ELF-1 (cell line): ENCODE data around the gene TLE5.

Source experiments
- DNase-seq: peaks from one replicate; pipeline ENCODE4 v3.0.0-alpha.2; 2016; ENCODE audit warnings: low read depth, low spot score

The TLE5 gene

GRCh38 chr19:3062165-3063105, at the start of gene TLE5:
Gene TLE5 (minus strand): TSS chr19:3062495. CDS start chr19:3062200, 295 bp downstream.
- no peak for DNase-seq

- DNase-seq, result no peak
These were observed 49.4 kb upstream of the TLE5 start for GRCh38 chr19:3111586-3112247.

- DNase-seq, result no peak
These were observed 48.0 kb upstream of the TLE5 start for GRCh38 chr19:3110126-3110825.

- DNase-seq, result no peak
These were observed 47.2 kb upstream of the TLE5 start for GRCh38 chr19:3109491-3109890.

- DNase-seq, result peak; percentile 83
These were observed 46.5 kb upstream of the TLE5 start for GRCh38 chr19:3108775-3109174.

GRCh38 chr19:3107658-3108057, 45.4 kb upstream of the TLE5 start:
- DNase-seq, result no peak

- no peak for DNase-seq
These were observed 44.3 kb upstream of the TLE5 start for GRCh38 chr19:3106509-3107141.

- DNase-seq, result no peak
These were observed 43.6 kb upstream of the TLE5 start for GRCh38 chr19:3105641-3106508.

- no peak for DNase-seq
These were observed 42.4 kb upstream of the TLE5 start for GRCh38 chr19:3104708-3104983.

- no peak for DNase-seq
These were observed 40.2 kb upstream of the TLE5 start for GRCh38 chr19:3102239-3103140.

GRCh38 chr19:3100747-3101730, 38.7 kb upstream of the TLE5 start:
- no peak for DNase-seq

GRCh38 chr19:3100331-3100730, 38.0 kb upstream of the TLE5 start:
- no peak for DNase-seq

GRCh38 chr19:3099347-3100145, 37.3 kb upstream of the TLE5 start:
- DNase-seq, result no peak

GRCh38 chr19:3098515-3099346, 36.4 kb upstream of the TLE5 start:
- DNase-seq, result no peak

GRCh38 chr19:3098141-3098514, 35.8 kb upstream of the TLE5 start:
- no peak for DNase-seq

GRCh38 chr19:3097442-3097871, 35.2 kb upstream of the TLE5 start:
- DNase-seq, result no peak

- no peak for DNase-seq
These were observed 34.6 kb upstream of the TLE5 start for GRCh38 chr19:3096902-3097326.
